Brain microvascular endothelial cell (primary cell): ENCODE data around the gene TMOD3.
A peak's percentile ranks its signal among the peaks of the same experiment; 100 is the strongest.

ENCODE experiments used
- DNase-seq: peaks from one replicate; pipeline ENCODE4 v3.0.0-alpha.2; 2020
- H3K27ac ChIP-seq: fragments of 250-450 bp; sonication (Bioruptor Pico); 2 replicates; pipeline ENCODE4 v1.5.1; 2020; ENCODE audit warnings: mild to moderate bottlenecking, moderate library complexity
- H3K27me3 ChIP-seq: fragments of 250-450 bp; sonication (Bioruptor Pico); replicated peaks from 2 replicates; pipeline ENCODE4 v1.5.1; 2020; ENCODE audit warnings: mild to moderate bottlenecking
- H3K36me3 ChIP-seq: fragments of 250-450 bp; sonication (Bioruptor Pico); replicated peaks from 2 replicates; pipeline ENCODE4 v1.5.1; 2020; ENCODE audit warnings: mild to moderate bottlenecking
- H3K4me3 ChIP-seq: 2 replicates; pipeline ENCODE4 v1.5.1; 2011; ENCODE audit warnings: low read depth, mild to moderate bottlenecking, control low read depth, low read length, moderate library complexity
- in situ Hi-C: cut with HindIII; loops from 2 replicates; pipeline ENCODE4 v1.10.0; 2017; ENCODE audit warnings: low sequenced_read_pairs, low pct_ligation_motif_present
- TF ChIP-seq, protein P1 (sequence below): IDR thresholded peaks from 2 replicates; pipeline ENCODE4 v1.5.1; 2011; ENCODE audit warnings: low read depth, mild to moderate bottlenecking, moderate library complexity, low read length, control low read depth, inconsistent platforms; ENCODE audit errors: missing control alignments

Gene TMOD3

DNA sequence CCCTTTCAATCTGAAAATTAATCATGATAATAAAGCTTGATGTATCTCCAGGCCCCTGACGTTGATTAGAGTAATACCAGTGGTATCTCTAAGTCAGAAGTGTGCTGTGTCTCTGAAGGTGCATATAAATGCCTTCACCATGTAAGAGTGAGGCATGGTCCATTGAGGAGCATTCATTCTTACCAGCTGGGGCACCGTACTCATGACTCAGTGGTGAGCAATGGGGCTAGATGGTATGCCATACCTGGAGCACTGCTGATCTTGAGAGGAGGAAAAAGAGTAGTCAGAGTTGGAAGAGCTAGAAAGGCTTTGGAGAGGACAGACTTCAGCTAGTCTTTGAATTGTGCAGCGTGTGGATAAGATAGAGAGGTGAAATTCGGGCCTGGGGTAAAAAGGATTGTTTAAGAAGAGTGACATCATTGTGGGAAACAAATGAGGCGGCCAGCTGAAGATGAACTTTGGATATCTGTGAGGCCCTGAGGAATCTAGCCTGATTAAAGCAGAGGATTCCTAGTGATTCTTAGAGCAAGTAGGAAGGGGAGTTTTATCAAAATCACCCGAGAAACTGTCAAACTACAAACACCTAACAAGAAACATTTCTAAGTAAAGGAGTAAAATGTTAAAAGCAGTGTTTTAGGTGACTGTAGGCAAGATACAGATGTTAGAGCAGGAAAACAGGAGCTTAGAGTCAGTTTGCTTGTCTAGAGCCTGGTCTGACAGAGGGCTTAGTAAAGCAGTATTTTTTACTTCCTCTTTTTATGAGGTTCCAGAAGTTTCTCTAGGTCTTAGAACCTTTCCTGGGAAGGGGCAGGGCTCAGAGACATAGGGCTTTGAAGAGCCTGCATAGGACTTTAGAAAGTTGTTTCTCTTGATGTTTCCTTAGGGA, 13.6 kb downstream of the TMOD3 start:
- in situ Hi-C loops = no loop called here
- no peaks in the 10 kb centered on the region for H3K27me3 ChIP-seq

DNA sequence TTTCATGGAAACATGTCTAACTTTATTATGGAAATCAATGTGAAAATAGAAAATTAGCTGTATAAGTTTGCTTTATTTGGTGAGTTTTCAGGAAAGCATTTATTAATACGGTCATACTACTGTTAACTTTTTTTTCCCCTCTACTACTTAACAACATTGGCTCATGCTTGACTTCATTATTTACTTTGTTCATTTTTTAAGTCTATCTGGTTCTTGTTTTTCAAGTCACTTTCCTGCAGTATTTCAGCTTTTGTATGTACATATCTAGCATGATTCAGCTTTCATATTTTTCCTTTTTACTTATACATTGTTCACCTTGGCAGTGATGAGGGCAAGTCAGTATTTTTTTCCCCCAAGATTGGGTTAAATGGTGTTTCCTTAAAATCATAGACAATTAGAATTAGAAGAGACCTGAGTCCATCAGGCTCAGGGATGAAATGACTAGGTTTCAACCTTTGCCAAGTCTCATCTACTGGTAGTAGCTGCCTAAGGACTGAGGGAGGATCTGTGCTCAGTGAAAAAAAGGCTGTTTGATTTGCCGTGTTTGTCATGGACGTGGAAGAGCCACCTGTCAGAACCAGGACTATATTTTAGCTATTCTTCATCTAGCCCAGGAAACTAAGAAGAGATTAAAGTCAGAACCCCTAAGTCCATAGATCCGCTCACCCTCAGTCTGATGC, 15.4 kb downstream of the TMOD3 start:
- no peak for DNase-seq
- H3K27ac ChIP-seq = peak overlapping the region; percentile 67
- H3K36me3 ChIP-seq = no peaks in the 10 kb centered on the region
- H3K4me3 ChIP-seq = no peak overlapping the region
- in situ Hi-C loops = no loop called here
- no peaks in the 10 kb centered on the region for H3K27me3 ChIP-seq
- TF ChIP-seq, protein P1, sequence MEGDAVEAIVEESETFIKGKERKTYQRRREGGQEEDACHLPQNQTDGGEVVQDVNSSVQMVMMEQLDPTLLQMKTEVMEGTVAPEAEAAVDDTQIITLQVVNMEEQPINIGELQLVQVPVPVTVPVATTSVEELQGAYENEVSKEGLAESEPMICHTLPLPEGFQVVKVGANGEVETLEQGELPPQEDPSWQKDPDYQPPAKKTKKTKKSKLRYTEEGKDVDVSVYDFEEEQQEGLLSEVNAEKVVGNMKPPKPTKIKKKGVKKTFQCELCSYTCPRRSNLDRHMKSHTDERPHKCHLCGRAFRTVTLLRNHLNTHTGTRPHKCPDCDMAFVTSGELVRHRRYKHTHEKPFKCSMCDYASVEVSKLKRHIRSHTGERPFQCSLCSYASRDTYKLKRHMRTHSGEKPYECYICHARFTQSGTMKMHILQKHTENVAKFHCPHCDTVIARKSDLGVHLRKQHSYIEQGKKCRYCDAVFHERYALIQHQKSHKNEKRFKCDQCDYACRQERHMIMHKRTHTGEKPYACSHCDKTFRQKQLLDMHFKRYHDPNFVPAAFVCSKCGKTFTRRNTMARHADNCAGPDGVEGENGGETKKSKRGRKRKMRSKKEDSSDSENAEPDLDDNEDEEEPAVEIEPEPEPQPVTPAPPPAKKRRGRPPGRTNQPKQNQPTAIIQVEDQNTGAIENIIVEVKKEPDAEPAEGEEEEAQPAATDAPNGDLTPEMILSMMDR = no peak

More for the DNA sequence above, 13.6 kb downstream of the TMOD3 start:
- Histone ChIP-seq H3K36me3 (no peaks in the 10 kb centered on the region), H3K27ac (peak overlapping the region; percentile 22), H3K4me3 (no peak overlapping the region)
- TF ChIP-seq, protein P1 = no peak
- peak; percentile 45 for DNase-seq

DNA sequence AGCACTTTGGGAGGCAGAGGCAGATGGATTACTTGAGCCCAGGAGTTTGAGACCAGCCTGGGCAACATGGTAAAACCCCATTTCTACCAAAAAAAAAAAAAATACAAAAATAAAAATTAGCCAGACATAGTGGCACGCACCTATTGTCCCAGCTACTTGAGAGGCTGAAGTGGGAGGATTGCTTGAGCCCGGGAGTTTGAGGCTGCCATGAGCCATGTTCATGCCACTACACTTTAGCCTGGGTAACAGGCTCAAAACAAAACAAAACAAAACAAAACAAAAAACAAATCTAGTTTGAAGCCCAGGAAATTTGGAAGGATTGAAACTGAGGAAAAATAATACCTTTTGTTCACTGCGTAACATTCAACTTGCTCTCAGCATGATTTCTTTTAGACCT, 16.6 kb downstream of the TMOD3 start:
- DNase-seq = peak; percentile 22
- in situ Hi-C loops = no loop called here
- Histone ChIP-seq H3K4me3 (no peak overlapping the region), H3K27me3 (no peaks in the 10 kb centered on the region), H3K36me3 (no peaks in the 10 kb centered on the region), H3K27ac (peak overlapping the region; percentile 67)
- TF ChIP-seq, protein P1 = no peak

DNA sequence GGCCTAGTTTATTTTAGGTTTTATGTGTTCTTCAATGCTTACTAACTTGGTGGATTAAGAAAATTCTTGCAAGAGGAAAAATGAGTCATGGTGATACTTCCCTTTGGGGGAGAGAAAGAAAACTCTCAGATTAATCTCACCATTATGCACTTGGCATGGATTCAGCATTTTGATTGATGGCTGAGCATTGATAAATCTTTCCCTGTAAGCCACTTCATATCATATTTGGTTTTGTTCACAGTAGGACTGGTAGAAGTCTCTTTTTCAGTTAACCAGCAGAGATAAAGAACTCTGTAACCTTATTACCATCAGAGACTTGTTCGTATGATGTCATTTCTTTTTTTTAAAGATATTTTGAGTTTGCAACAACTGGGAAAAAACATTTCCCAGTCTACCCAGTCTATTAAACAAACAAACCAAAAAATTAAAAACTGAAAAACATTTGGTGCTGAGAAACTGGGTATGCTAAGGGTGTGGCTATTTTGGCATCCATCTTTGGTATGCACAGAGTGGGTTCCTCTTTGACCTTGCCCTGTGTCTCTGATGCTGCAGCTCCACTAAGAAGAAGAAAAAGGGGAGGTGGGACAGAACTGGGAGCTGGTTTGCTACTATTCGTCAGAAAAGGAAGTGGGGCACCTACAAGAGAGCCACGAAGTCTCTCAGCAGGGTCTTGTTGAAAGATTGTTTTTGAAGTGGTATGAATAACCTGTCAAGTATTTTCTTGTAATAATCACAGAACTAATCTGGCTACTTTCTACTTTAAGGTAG, 17.2 kb downstream of the TMOD3 start:
- Histone ChIP-seq H3K4me3 (no peak overlapping the region), H3K27ac (peak overlapping the region; percentile 67), H3K36me3 (no peaks in the 10 kb centered on the region), H3K27me3 (no peaks in the 10 kb centered on the region)
- in situ Hi-C loops = no loop called here
- DNase-seq = peak; percentile 64
- TF ChIP-seq, protein P1 = no peak

DNA sequence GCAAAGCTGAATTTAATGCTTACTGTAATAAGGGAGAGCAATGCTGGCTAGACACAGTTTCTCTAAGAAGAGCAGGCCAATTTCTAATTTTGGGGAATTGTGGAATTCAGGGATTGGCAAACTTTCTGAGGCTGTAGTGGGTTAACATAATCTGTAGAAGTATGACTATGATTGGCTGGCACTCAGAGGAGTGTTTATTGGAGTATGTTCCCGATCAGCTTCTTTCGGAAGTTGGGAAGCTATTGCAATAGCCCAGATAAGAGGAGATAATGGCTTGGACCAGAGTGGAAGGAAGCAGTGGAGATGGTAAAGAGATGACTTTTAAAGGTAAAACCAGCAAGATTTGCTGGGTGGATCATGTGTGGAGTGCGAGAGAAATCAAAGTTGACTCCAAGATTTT, 19.4 kb downstream of the TMOD3 start:
- H3K27ac ChIP-seq = no peak overlapping the region
- no peak overlapping the region for H3K4me3 ChIP-seq
- no peaks in the 10 kb centered on the region for H3K36me3 ChIP-seq
- TF ChIP-seq, protein P1 = no peak
- DNase-seq = no peak
- in situ Hi-C loops = no loop called here
- no peaks in the 10 kb centered on the region for H3K27me3 ChIP-seq
